HG02870 (cell line): Measurements from ENCODE around the gene EDARADD.

Experiments used
- ATAC-seq: cut with Tn5 transposase; IDR thresholded peaks from one replicate; pipeline ENCODE4 v1.9.1; 2021; ENCODE audit warnings: mild to moderate bottlenecking, moderate library complexity; ENCODE audit not compliant: unreplicated experiment

The EDARADD gene

GRCh38 chr1:236392182-236392581 lies 1.9 kb upstream of the EDARADD start:
- ATAC-seq, result no peak

GRCh38 chr1:236394879-236395229 lies 768 bp downstream of the EDARADD start:
- peak; percentile 16 for ATAC-seq

- peak; percentile 61 for ATAC-seq
These were observed 1.3 kb downstream of the EDARADD start for GRCh38 chr1:236395230-236395946.

- ATAC-seq, result no peak
These were observed 2.0 kb downstream of the EDARADD start for GRCh38 chr1:236395947-236396664.

- ATAC-seq, result no peak
These were observed 2.6 kb downstream of the EDARADD start for GRCh38 chr1:236396665-236397043.

GRCh38 chr1:236397173-236397759 lies 3.2 kb downstream of the EDARADD start:
- no peak for ATAC-seq

- no peak for ATAC-seq
These were observed 4.5 kb downstream of the EDARADD start for GRCh38 chr1:236398538-236398937.

GRCh38 chr1:236400061-236400603 lies 6.0 kb downstream of the EDARADD start:
- ATAC-seq, result no peak

- no peak for ATAC-seq
These were observed 7.6 kb downstream of the EDARADD start for GRCh38 chr1:236401698-236402097.

GRCh38 chr1:236403905-236404696 lies 10.0 kb downstream of the EDARADD start:
- no peak for ATAC-seq

- no peak for ATAC-seq
These were observed 13.0 kb downstream of the EDARADD start for GRCh38 chr1:236407059-236407458.

- ATAC-seq, result no peak
These were observed 19.6 kb downstream of the EDARADD start for GRCh38 chr1:236413688-236414087.

GRCh38 chr1:236416165-236416564 lies 22.1 kb downstream of the EDARADD start:
- no peak for ATAC-seq

GRCh38 chr1:236417336-236417735 lies 23.2 kb downstream of the EDARADD start:
- ATAC-seq, result no peak

GRCh38 chr1:236419502-236419901 lies 25.4 kb downstream of the EDARADD start:
- ATAC-seq, result no peak

- ATAC-seq, result no peak
These were observed 26.9 kb downstream of the EDARADD start for GRCh38 chr1:236421022-236421421.

GRCh38 chr1:236421850-236422516 lies 27.9 kb downstream of the EDARADD start:
- ATAC-seq, result no peak

GRCh38 chr1:236422517-236422876 lies 28.4 kb downstream of the EDARADD start:
- ATAC-seq, result no peak

- peak; percentile 93 for ATAC-seq
These were observed 31.1 kb downstream of the EDARADD start for GRCh38 chr1:236425031-236425663.

GRCh38 chr1:236426215-236426614 lies 32.1 kb downstream of the EDARADD start:
- no peak for ATAC-seq
